CD4-positive, CD25-positive, alpha-beta regulatory T cell (primary cell): ENCODE results near the gene MICAL2. TPM values are rescaled to one million over a fixed set of nuclear protein-coding genes. Genes with fewer than 3 reads are reported as not detected.

ENCODE experiments used
- ATAC-seq, 2 donors: fragments of 150-1000 bp; cut with Tn5 transposase; one replicate each; pipeline ENCODE4 v1.10.0; 2021; ENCODE audit warnings: low read depth in 2 of 2, moderate number of reproducible peaks in 2 of 2, moderate library complexity in 1 of 2
- DNase-seq, 3 donors: peaks; one replicate each; pipeline versions ENCODE4 v3.0.0 to v3.0.0-alpha.2; 2012 to 2022; ENCODE audit warnings: mixed read lengths in 1 of 3
- H3K27ac ChIP-seq: one replicate; pipeline ENCODE4 v1.7.0; 2013; ENCODE audit warnings: mild to moderate bottlenecking, low read length; ENCODE audit not compliant: insufficient read depth, poor library complexity, severe bottlenecking
- H3K27me3 ChIP-seq: one replicate; pipeline ENCODE4 v1.7.0; 2013; ENCODE audit warnings: low read length; ENCODE audit not compliant: control insufficient read depth, insufficient read depth
- H3K36me3 ChIP-seq: one replicate; pipeline ENCODE4 v1.7.0; 2013; ENCODE audit warnings: mild to moderate bottlenecking, low read length, moderate library complexity; ENCODE audit not compliant: control insufficient read depth, insufficient read depth
- H3K4me1 ChIP-seq: 2 replicates; pipeline ENCODE4 v1.7.0; 2013; ENCODE audit warnings: mild to moderate bottlenecking, low read length; ENCODE audit not compliant: insufficient read depth, control insufficient read depth, poor library complexity, severe bottlenecking
- H3K4me3 ChIP-seq: one replicate; pipeline ENCODE4 v1.7.0; 2013; ENCODE audit warnings: low read depth, mild to moderate bottlenecking, low read length, moderate library complexity
- H3K9me3 ChIP-seq, 2 experiments: 1 replicate in 1 of 2; 2 replicates in 1 of 2; pipeline ENCODE4 v1.7.0; 2013; ENCODE audit warnings: low read length in 2 of 2, mild to moderate bottlenecking in 1 of 2, moderate library complexity in 1 of 2; ENCODE audit not compliant: control insufficient read depth in 2 of 2
- H3K27ac Mint-ChIP-seq, 3 donors: one replicate each; pipeline ENCODE4 v1.8.0; 2020 to 2022; ENCODE audit warnings: mild to moderate bottlenecking in 3 of 3, mixed read lengths in 3 of 3, moderate library complexity in 2 of 3
- H3K27me3 Mint-ChIP-seq: one replicate; pipeline ENCODE4 v1.8.0; 2022; ENCODE audit warnings: mild to moderate bottlenecking, mixed read lengths
- H3K36me3 Mint-ChIP-seq: one replicate; pipeline ENCODE4 v1.8.0; 2020; ENCODE audit warnings: mixed read lengths
- H3K4me1 Mint-ChIP-seq, 4 donors: one replicate each; pipeline ENCODE4 v1.8.0; 2020 to 2022; ENCODE audit warnings: mixed read lengths in 4 of 4, mild to moderate bottlenecking in 1 of 4
- H3K4me3 Mint-ChIP-seq, 4 donors: one replicate each; pipeline ENCODE4 v1.8.0; 2020 to 2022; ENCODE audit warnings: mild to moderate bottlenecking in 4 of 4, mixed read lengths in 4 of 4, moderate library complexity in 3 of 4
- H3K9me3 Mint-ChIP-seq, 7 donors: one replicate each; pipeline ENCODE4 v1.8.0; 2020 to 2022; ENCODE audit warnings: mixed read lengths in 7 of 7, mild to moderate bottlenecking in 3 of 7, moderate library complexity in 2 of 7
- polyA plus RNA-seq, 4 donors: library from polyadenylated mRNA; unstranded; fragments of 300-500 nt; fragmentation: Illumina TruSeq; gene quantifications; one replicate each; pipeline ENCODE4 v1.2.3, GENCODE V29; 2021
- total RNA-seq: library from RNA; stranded (reverse); gene quantifications from one replicate; pipeline ENCODE4 v1.2.3, GENCODE V29; 2022

MICAL2 gene
- total and polyA plus RNA-seq, 5 donors from 2014 or later, result 15.9 to 67.5 (median 24.4) TPM

DNA sequence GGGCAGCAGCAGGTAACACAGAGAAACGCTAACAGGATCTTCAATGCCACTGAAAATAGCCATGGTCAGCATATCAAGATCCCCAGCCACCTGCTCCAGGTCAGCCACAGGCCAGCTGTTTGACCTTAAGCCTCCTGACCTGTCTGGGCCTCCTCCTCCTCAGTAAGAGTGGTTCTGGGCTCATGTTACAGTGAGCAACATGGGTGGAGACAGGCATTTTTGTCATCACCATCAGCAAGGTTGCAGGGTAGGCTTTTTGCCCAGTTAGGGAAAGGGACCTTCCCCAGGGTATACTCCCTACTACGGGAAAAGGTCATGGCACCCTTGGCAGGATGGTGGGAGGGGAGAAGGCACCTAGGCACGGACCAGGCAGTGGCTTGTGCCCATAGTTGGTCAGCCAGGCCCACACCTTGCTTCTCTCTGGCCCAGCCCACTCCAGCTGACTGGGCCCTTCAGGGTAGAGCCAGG, 135.2 kb downstream of the MICAL2 start:
- H3K4me1 ChIP-seq, result no peaks in the 10 kb centered on the region
- no peaks in the 10 kb centered on the region for H3K9me3 ChIP-seq
- no peaks in the 10 kb centered on the region for H3K27me3 Mint-ChIP-seq
- no peak overlapping the region for H3K27ac Mint-ChIP-seq
- H3K36me3 ChIP-seq, result peaks cover 61% of the 10 kb centered on the region
- H3K36me3 Mint-ChIP-seq, result peaks cover 17% of the 10 kb centered on the region
- peaks cover 2 to 33% (median 8%) of the 10 kb centered on the region in 4 donors for H3K4me1 Mint-ChIP-seq
- no peaks in the 10 kb centered on the region for H3K27me3 ChIP-seq
- no peak overlapping the region for H3K4me3 Mint-ChIP-seq
- no peak for DNase-seq
- no peak overlapping the region for H3K4me3 ChIP-seq
- no peak overlapping the region for H3K27ac ChIP-seq
- ATAC-seq, result no peak
- H3K9me3 Mint-ChIP-seq, result peaks cover 0 to 1% (median 0%) of the 10 kb centered on the region in 7 donors

DNA sequence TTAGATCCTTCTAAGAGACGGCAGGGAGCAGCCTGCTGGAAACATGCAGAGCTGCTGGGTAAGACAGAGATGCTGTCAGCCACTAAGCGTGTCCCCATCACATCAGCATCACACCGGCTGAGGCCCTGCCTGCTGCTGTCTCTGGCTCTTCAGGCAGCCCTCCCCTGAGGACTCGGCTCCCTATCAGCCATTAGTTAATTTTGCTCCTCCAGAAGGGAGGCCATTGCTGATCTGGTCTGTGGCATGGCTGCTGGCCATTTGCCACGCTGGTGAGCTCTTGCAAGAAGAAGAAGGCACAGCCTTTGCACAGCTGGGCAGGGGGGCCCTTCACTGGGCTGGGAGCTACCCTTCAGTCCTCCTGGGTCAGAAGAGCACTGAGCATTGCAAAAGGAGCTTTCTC, 135.8 kb downstream of the MICAL2 start:
- H3K27ac ChIP-seq, result no peak overlapping the region
- peaks cover 57% of the 10 kb centered on the region for H3K36me3 ChIP-seq
- peaks cover 2 to 29% (median 8%) of the 10 kb centered on the region in 4 donors for H3K4me1 Mint-ChIP-seq
- DNase-seq (no peak), ATAC-seq (no peak)
- peak overlapping the region in 1 of 3 donors; percentile 38 for H3K27ac Mint-ChIP-seq
- H3K4me3 Mint-ChIP-seq, result no peak overlapping the region
- H3K4me1 ChIP-seq, result no peaks in the 10 kb centered on the region
- no peaks in the 10 kb centered on the region for H3K27me3 ChIP-seq
- no peaks in the 10 kb centered on the region for H3K27me3 Mint-ChIP-seq
- peaks cover 0 to 3% (median 0%) of the 10 kb centered on the region in 7 donors for H3K9me3 Mint-ChIP-seq
- H3K4me3 ChIP-seq, result no peak overlapping the region
- peaks cover 17% of the 10 kb centered on the region for H3K36me3 Mint-ChIP-seq
- H3K9me3 ChIP-seq, result no peaks in the 10 kb centered on the region

DNA sequence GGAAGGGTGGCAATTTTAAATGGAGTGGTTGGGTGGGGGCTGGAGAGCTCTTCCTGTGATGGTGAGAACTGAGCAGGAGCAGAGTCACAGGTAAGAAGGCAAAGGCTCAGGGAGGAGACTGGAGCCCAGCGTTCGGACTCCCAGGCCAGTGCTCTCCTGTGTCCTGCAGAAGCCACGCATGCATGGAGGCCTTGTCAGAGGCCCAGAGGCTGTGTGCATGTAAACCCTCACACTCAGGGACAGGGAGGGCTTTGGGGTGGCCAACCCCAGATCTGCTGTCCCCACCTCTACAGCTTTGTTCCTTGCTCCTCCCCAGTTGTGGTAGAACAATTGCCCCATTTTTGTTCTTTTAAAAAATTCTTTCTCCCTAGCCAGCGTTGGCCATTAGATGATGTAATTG, 136.6 kb downstream of the MICAL2 start:
- H3K36me3 ChIP-seq, result peaks cover 49% of the 10 kb centered on the region
- H3K9me3 ChIP-seq, result no peaks in the 10 kb centered on the region
- H3K27ac ChIP-seq, result no peak overlapping the region
- H3K27me3 ChIP-seq, result no peaks in the 10 kb centered on the region
- no peak overlapping the region for H3K4me3 ChIP-seq
- Mint-ChIP-seq H3K4me1 (peaks cover 2 to 22% (median 7%) of the 10 kb centered on the region in 4 donors), H3K27ac (no peak overlapping the region), H3K9me3 (peaks cover 0 to 3% (median 0%) of the 10 kb centered on the region in 7 donors), H3K36me3 (peaks cover 17% of the 10 kb centered on the region), H3K4me3 (no peak overlapping the region), H3K27me3 (no peaks in the 10 kb centered on the region)
- DNase-seq (no peak), ATAC-seq (no peak)
- H3K4me1 ChIP-seq, result no peaks in the 10 kb centered on the region

DNA sequence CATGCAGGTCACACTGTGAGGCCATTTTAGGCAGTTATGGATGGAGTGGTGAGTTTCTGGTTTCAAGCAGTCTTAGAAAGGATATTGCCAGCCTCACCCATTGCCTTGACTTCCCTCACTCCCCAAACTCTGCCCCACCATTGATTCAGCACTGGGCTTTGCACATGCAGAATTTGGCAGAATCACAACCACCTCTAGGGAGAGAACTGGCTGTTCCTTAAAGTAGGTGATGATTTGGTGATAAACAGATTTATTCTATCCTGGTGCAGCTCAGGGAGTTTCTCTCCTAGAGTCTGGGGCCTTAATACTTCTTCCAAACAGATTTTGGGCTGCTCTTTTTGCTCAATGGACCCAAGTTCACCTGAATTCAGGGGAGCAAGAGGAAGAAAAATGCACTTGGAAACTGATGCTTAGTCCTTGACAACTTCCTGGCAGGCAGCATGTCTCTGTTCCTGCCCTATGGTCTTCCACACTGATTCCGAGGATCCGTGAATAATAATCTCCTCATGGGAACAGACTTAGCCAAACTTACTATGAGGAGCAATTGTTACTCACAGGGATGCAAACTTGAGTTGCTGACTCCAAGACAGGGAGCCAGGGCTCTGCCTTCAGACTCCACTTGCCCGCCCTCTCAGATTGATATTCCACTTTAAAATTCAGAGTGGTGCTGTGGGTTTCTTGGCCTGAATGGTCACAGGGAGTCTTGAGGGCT, 137.3 kb downstream of the MICAL2 start:
- H3K4me1 Mint-ChIP-seq, result peaks cover 0 to 15% (median 2%) of the 10 kb centered on the region in 4 donors
- no peaks in the 10 kb centered on the region for H3K4me1 ChIP-seq
- no peak overlapping the region for H3K27ac ChIP-seq
- no peaks in the 10 kb centered on the region for H3K27me3 Mint-ChIP-seq
- peaks cover 17% of the 10 kb centered on the region for H3K36me3 Mint-ChIP-seq
- peaks cover 0 to 3% (median 0%) of the 10 kb centered on the region in 7 donors for H3K9me3 Mint-ChIP-seq
- DNase-seq (no peak), ATAC-seq (no peak)
- H3K9me3 ChIP-seq, result no peaks in the 10 kb centered on the region
- no peak overlapping the region for H3K4me3 ChIP-seq
- H3K27me3 ChIP-seq, result no peaks in the 10 kb centered on the region
- H3K36me3 ChIP-seq, result peaks cover 44% of the 10 kb centered on the region
- peak overlapping the region in 1 of 3 donors; percentile 84 for H3K27ac Mint-ChIP-seq
- H3K4me3 Mint-ChIP-seq, result no peak overlapping the region

DNA sequence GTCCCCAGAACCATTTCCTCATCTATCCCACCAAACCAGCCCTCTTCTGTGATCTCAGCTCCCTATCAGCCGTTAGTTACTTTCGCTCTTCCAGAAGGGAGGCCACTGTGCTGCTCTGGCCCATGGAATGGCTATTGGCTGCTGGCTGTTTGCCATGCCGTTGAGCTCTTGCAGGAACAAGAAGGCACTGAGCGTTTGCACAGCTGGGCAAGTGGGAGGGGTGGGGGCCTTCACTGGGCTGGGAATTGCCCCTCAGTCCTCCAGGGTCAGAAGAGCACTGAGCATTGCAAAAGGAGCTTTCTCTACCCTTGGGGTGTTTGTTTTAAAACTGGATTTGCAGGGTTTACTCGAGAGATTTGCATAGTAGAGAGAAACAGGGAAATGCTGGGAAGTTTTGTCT, 137.9 kb downstream of the MICAL2 start:
- peaks cover 43% of the 10 kb centered on the region for H3K36me3 ChIP-seq
- DNase-seq, result no peak
- Mint-ChIP-seq H3K4me3 (no peak overlapping the region), H3K9me3 (peaks cover 0 to 2% (median 0%) of the 10 kb centered on the region in 7 donors), H3K27me3 (no peaks in the 10 kb centered on the region), H3K4me1 (peaks cover 0 to 9% (median 0%) of the 10 kb centered on the region in 4 donors), H3K36me3 (peaks cover 17% of the 10 kb centered on the region), H3K27ac (no peak overlapping the region)
- H3K27me3 ChIP-seq, result no peaks in the 10 kb centered on the region
- no peak for ATAC-seq
- H3K4me1 ChIP-seq, result no peaks in the 10 kb centered on the region
- no peak overlapping the region for H3K27ac ChIP-seq
- no peak overlapping the region for H3K4me3 ChIP-seq
- no peaks in the 10 kb centered on the region for H3K9me3 ChIP-seq

GRCh38 chr11:12249590-12250260, 139.3 kb downstream of the MICAL2 start:
- no peaks in the 10 kb centered on the region for H3K27me3 Mint-ChIP-seq
- no peak for DNase-seq
- peaks cover 14% of the 10 kb centered on the region for H3K36me3 Mint-ChIP-seq
- no peaks in the 10 kb centered on the region for H3K4me1 ChIP-seq
- peaks cover 0 to 2% (median 0%) of the 10 kb centered on the region in 7 donors for H3K9me3 Mint-ChIP-seq
- H3K9me3 ChIP-seq, result no peaks in the 10 kb centered on the region
- H3K4me3 Mint-ChIP-seq, result no peak overlapping the region
- peaks cover 40% of the 10 kb centered on the region for H3K36me3 ChIP-seq
- H3K27ac Mint-ChIP-seq, result peak overlapping the region in 2 of 3 donors; percentile 41 to 44
- no peaks in the 10 kb centered on the region for H3K27me3 ChIP-seq
- H3K4me1 Mint-ChIP-seq, result no peaks in the 10 kb centered on the region
- H3K27ac ChIP-seq, result no peak overlapping the region
- ATAC-seq, result no peak
- H3K4me3 ChIP-seq, result no peak overlapping the region

GRCh38 chr11:12251666-12252560, 141.5 kb downstream of the MICAL2 start:
- Mint-ChIP-seq H3K27ac (no peak overlapping the region), H3K4me3 (no peak overlapping the region), H3K27me3 (no peaks in the 10 kb centered on the region), H3K36me3 (peaks cover 13% of the 10 kb centered on the region), H3K4me1 (no peaks in the 10 kb centered on the region), H3K9me3 (peaks cover 0 to 2% (median 0%) of the 10 kb centered on the region in 7 donors)
- no peak overlapping the region for H3K4me3 ChIP-seq
- H3K27ac ChIP-seq, result no peak overlapping the region
- ATAC-seq (no peak), DNase-seq (no peak)
- no peaks in the 10 kb centered on the region for H3K9me3 ChIP-seq
- H3K27me3 ChIP-seq, result no peaks in the 10 kb centered on the region
- peaks cover 40% of the 10 kb centered on the region for H3K36me3 ChIP-seq
- no peaks in the 10 kb centered on the region for H3K4me1 ChIP-seq
